ENCODE measurements around the gene GNPTAB. TPM values are rescaled to one million over a fixed set of nuclear protein-coding genes. Genes with fewer than 3 reads are reported as not detected.
A peak's percentile ranks its signal among the peaks of the same experiment; 100 is the strongest.
"Not testable (repeated sequence)": the region's sequence is repeated elsewhere in the genome, so short reads cannot be mapped to it uniquely, and the experiment has no call there.

GNPTAB gene
- total RNA-seq, 1 donor from 2014 or later = 59.2 TPM

DNA sequence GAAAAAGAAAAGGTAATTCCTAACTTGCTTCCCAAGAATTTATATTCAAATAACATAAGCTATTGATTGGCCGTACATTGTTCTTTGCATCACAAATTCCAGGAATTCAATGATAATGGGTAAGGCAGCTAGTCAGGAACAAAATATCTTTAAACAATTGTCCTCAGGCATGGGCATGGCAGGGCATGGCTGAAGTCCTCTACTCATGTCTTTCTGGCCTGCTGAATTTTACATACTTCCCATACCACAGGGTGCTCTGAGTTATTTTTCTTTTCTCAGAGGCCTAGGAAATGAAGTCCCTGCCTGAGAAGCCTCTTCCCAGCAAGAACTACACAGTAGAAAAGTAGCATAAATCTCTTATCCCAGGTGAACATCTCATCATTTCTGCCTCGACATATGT, 31.5 kb upstream of the GNPTAB start:
- TF ChIP-seq, protein P1, sequence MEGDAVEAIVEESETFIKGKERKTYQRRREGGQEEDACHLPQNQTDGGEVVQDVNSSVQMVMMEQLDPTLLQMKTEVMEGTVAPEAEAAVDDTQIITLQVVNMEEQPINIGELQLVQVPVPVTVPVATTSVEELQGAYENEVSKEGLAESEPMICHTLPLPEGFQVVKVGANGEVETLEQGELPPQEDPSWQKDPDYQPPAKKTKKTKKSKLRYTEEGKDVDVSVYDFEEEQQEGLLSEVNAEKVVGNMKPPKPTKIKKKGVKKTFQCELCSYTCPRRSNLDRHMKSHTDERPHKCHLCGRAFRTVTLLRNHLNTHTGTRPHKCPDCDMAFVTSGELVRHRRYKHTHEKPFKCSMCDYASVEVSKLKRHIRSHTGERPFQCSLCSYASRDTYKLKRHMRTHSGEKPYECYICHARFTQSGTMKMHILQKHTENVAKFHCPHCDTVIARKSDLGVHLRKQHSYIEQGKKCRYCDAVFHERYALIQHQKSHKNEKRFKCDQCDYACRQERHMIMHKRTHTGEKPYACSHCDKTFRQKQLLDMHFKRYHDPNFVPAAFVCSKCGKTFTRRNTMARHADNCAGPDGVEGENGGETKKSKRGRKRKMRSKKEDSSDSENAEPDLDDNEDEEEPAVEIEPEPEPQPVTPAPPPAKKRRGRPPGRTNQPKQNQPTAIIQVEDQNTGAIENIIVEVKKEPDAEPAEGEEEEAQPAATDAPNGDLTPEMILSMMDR (IDR thresholded peaks at IDR 0.05) = no peak
- Histone ChIP-seq H3K36me3 (no peaks in the 10 kb centered on the region), H3K27ac (no peak overlapping the region), H3K4me3 (no peak overlapping the region), H3K9me3 (no peaks in the 10 kb centered on the region), H3K27me3 (ENCODE audit: low read depth) (no peaks in the 10 kb centered on the region), H3K4me1 (peaks cover 24% of the 10 kb centered on the region)
- no peak for DNase-seq
- intact Hi-C loops (cut with DNase I) = no loop called here
- peak in 1 of 2 donors; percentile 44 for ATAC-seq

DNA sequence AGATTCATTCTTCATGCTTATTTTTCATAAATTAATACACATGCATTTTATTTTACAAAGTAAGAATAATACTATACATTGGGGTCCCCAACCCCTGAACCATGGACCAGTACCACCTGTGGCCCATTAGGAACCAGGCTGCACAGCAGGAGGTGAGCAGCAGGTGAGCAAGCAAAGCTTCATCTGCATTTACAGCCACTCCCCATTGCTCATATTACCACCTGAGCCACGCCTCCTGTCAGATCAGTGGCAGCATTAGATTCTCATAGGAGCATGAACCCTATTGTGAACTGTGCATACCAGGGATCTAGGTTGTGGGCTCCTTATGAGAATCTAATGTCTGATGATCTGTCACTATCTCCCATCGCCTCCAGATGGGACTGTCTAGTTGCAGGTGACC, 30.9 kb upstream of the GNPTAB start:
- H3K27ac ChIP-seq; H3K4me3 ChIP-seq; DNase-seq; H3K36me3 ChIP-seq; intact Hi-C loops (cut with DNase I); H3K9me3 ChIP-seq; H3K27me3 ChIP-seq (ENCODE audit: low read depth): not testable (repeated sequence)
- H3K4me1 ChIP-seq = peaks cover 30% of the 10 kb centered on the region
- ATAC-seq = peak in 1 of 2 donors; percentile 34

DNA sequence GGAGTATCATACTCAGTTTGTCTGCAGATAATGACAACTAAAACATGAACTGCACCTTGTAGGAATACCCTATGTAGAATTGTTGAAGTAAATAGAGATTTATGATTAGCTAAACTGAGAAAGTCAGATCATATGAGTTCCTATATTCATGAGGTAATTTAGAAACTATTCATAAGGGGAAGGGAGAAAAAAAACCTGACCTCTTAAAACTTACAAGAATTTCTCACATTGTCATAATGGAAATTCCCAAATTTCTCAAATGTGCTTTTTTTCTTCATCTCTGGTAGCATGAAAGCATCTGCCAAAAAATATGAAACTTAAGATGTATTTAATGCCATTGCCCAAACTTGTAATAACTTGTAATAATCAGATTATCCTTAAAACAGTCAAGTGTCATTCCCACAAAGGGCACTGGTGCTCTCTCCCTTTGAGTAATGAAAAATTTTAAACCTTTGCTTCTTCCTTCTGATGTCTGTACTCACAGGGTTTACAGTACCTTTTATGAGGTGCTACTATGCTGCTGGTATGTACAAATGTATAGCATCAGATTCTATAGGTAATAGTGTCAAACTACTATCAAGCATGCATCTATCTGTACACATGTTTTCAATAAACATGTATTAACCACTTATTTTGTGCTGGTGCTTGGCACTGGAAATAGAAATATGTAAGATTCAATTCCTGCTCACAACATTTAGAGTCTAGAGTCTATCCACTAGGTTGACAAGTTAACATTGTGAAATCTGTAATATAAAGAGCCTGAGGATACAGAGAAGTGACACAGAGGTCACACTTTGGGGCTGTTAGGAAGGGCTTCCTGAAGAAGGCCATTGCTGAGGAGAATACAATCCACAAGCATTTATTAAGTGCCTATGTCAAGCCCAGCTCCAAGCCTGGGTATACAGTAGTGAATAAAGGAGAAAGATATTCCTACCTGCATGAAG, 29.2 kb upstream of the GNPTAB start:
- TF ChIP-seq, protein P1 (IDR thresholded peaks at IDR 0.05) = no peak
- intact Hi-C loops (cut with DNase I) = no loop called here
- Histone ChIP-seq H3K27me3 (ENCODE audit: low read depth) (no peaks in the 10 kb centered on the region), H3K36me3 (no peaks in the 10 kb centered on the region), H3K4me1 (peaks cover 33% of the 10 kb centered on the region), H3K27ac (no peak overlapping the region), H3K4me3 (no peak overlapping the region), H3K9me3 (no peaks in the 10 kb centered on the region)
- ATAC-seq (no peak), DNase-seq (no peak)

DNA sequence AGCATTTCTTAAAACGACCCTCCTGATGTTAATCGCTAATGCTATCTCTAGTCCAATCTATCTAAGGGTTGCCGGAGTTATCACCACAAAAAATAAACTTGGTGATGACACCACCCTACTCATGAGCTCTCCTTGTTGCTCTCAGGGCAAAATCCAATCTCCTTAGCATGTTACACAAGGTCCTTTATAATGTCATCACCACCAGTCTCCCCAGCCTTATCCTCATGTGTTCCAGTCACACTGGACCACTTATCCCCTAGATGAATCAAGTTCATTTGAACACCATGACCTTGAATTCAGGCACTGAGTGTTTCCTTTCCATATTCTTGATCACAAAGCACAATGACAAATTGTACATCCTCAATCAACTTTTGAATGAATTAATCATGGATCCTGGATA, 27.6 kb upstream of the GNPTAB start:
- Histone ChIP-seq H3K27me3 (ENCODE audit: low read depth) (no peaks in the 10 kb centered on the region), H3K36me3 (no peaks in the 10 kb centered on the region), H3K9me3 (no peaks in the 10 kb centered on the region), H3K4me3 (no peak overlapping the region), H3K4me1 (peaks cover 33% of the 10 kb centered on the region), H3K27ac (no peak overlapping the region)
- no peak for DNase-seq
- intact Hi-C loops (cut with DNase I) = no loop called here
- TF ChIP-seq, protein P1 (IDR thresholded peaks at IDR 0.05) = no peak
- no peak for ATAC-seq

DNA sequence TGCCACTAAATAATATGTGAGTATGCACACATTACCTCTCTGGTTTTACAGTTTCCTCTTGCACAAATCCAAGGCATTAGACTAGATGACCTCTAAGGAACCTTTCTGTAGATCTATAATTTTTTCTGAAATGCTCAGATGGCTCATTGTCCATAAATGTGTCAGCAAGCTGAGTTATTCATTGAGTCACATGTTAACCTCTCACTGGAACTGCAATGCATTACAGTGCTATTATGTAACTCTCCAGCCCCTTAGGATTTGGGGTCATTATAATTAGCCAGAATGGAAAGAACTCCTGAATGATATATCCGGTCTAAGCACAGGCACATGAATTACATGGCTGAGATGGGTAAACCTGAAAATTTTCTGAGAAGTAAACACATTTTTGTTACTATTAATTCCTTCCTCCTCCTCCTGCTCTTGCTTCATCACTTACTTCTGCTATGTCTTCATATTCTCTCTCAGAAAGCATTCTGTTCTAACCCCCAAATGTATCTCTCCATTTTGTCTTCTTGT, 26.3 kb upstream of the GNPTAB start:
- H3K9me3 ChIP-seq = no peaks in the 10 kb centered on the region
- intact Hi-C loops (cut with DNase I) = no loop called here
- peaks cover 33% of the 10 kb centered on the region for H3K4me1 ChIP-seq
- H3K27ac ChIP-seq = peak overlapping the region; percentile 15
- ATAC-seq (peak; percentile 36 to 50), DNase-seq (no peak)
- no peak overlapping the region for H3K4me3 ChIP-seq
- TF ChIP-seq, protein P1 (IDR thresholded peaks at IDR 0.05) = no peak
- no peaks in the 10 kb centered on the region for H3K27me3 ChIP-seq (ENCODE audit: low read depth)
- no peaks in the 10 kb centered on the region for H3K36me3 ChIP-seq

DNA sequence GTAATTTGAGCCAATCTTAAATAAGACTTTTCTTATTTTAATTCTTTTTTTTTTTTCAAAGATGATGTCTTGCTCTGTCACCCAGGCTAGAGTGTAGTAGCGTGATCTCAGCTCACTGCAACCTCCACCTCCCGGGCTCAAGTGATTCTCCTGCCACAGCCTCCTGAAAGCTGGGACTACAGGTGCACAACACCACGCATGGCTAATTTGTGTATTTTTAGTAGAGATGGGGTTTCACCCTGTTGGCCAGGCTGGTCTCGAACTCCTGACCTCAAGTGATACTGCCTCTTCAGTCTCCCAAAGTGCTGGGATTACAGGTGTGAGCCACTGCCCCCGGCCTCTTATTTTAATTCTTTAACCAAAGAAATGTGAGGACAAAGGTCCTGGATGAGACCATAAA, 25.9 kb upstream of the GNPTAB start:
- DNase-seq; H3K27ac ChIP-seq; ATAC-seq; H3K36me3 ChIP-seq; H3K4me3 ChIP-seq; intact Hi-C loops (cut with DNase I); H3K9me3 ChIP-seq; H3K27me3 ChIP-seq (ENCODE audit: low read depth): not testable (repeated sequence)
- H3K4me1 ChIP-seq = peaks cover 33% of the 10 kb centered on the region
